C4-2B (cell line): Measurements from ENCODE around the gene MAFB.

Experiments used
- ZFX ChIP-seq: fragments of 450-650 bp; IDR thresholded peaks from 2 replicates; pipeline ENCODE4 v1.6.1; 2017
- TF ChIP-seq, protein P1 (sequence below): fragments of 450-650 bp; conservative IDR thresholded peaks from 2 replicates; pipeline ENCODE4 v1.5.1; 2017; ENCODE audit warnings: mild to moderate bottlenecking

GRCh38 chr20:40704828-40705227 lies 15.8 kb upstream of the MAFB start:
- TF ChIP-seq, protein P1, sequence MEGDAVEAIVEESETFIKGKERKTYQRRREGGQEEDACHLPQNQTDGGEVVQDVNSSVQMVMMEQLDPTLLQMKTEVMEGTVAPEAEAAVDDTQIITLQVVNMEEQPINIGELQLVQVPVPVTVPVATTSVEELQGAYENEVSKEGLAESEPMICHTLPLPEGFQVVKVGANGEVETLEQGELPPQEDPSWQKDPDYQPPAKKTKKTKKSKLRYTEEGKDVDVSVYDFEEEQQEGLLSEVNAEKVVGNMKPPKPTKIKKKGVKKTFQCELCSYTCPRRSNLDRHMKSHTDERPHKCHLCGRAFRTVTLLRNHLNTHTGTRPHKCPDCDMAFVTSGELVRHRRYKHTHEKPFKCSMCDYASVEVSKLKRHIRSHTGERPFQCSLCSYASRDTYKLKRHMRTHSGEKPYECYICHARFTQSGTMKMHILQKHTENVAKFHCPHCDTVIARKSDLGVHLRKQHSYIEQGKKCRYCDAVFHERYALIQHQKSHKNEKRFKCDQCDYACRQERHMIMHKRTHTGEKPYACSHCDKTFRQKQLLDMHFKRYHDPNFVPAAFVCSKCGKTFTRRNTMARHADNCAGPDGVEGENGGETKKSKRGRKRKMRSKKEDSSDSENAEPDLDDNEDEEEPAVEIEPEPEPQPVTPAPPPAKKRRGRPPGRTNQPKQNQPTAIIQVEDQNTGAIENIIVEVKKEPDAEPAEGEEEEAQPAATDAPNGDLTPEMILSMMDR, result no peak
- no peak for TF ChIP-seq ZFX
